PFSK-1 (cell line): ENCODE measurements around the gene SLC8A3.

Experiments used
- FOXP2 ChIP-seq: optimal IDR thresholded peaks from 2 replicates; pipeline ENCODE3; 2011; ENCODE audit warnings: borderline replicate concordance, control low read depth, inconsistent platforms; ENCODE audit not compliant: insufficient read depth; ENCODE audit errors: extremely low read length, extremely low read depth
- POLR2AphosphoS5 ChIP-seq: IDR thresholded peaks from 2 replicates; pipeline ENCODE4 v1.6.1; 2012; ENCODE audit warnings: low read depth, mild to moderate bottlenecking, control low read depth, low read length, moderate library complexity
- REST ChIP-seq, 2 experiments: IDR thresholded peaks; 2 replicates each; pipeline versions ENCODE4 v1.6.1 to v1.8.0; 2011 to 2012; ENCODE audit warnings: low read depth in 2 of 2, low read length in 2 of 2, control low read depth in 1 of 2, inconsistent platforms in 1 of 2, mild to moderate bottlenecking in 1 of 2, moderate library complexity in 1 of 2; ENCODE audit not compliant: insufficient read depth in 1 of 2
- SIN3A ChIP-seq: IDR thresholded peaks from 2 replicates; pipeline ENCODE4 v1.6.1; 2012; ENCODE audit warnings: mild to moderate bottlenecking, low read length, moderate library complexity, borderline replicate concordance; ENCODE audit not compliant: insufficient read depth
- TAF1 ChIP-seq: IDR thresholded peaks from 2 replicates; pipeline ENCODE4 v1.6.1; 2012; ENCODE audit warnings: low read length, control low read depth, borderline replicate concordance; ENCODE audit not compliant: insufficient read depth

Gene SLC8A3

GRCh38 chr14:70086685-70087379 lies 101.9 kb downstream of the SLC8A3 start:
- no peak for TF ChIP-seq POLR2AphosphoS5
- no peak for TF ChIP-seq REST (IDR thresholded peaks at IDR 0.05; ENCODE audit: insufficient read depth in 1 of 2, low read depth in 2 of 2, low read length in 2 of 2)
- TF ChIP-seq TAF1, result no peak
- no peak for TF ChIP-seq SIN3A
- no peak for TF ChIP-seq FOXP2

GRCh38 chr14:70084226-70084625 lies 104.5 kb downstream of the SLC8A3 start:
- TF ChIP-seq TAF1 (no peak), POLR2AphosphoS5 (no peak), FOXP2 (no peak), SIN3A (no peak), REST (IDR thresholded peaks at IDR 0.05; ENCODE audit: insufficient read depth in 1 of 2, low read depth in 2 of 2, low read length in 2 of 2) (no peak)

- TF ChIP-seq REST (IDR thresholded peaks at IDR 0.05; ENCODE audit: insufficient read depth in 1 of 2, low read depth in 2 of 2, low read length in 2 of 2) (no peak), POLR2AphosphoS5 (no peak), FOXP2 (no peak), TAF1 (no peak), SIN3A (no peak)
Measured at GRCh38 chr14:70082394-70082793, 106.4 kb downstream of the SLC8A3 start.

- TF ChIP-seq TAF1 (no peak), SIN3A (no peak), POLR2AphosphoS5 (no peak), FOXP2 (no peak), REST (IDR thresholded peaks at IDR 0.05; ENCODE audit: insufficient read depth in 1 of 2, low read depth in 2 of 2, low read length in 2 of 2) (no peak)
Measured at GRCh38 chr14:70080076-70080475, 108.7 kb downstream of the SLC8A3 start.
